ENCODE data around the gene SHH. TPM values are rescaled to one million over a fixed set of nuclear protein-coding genes. Genes with fewer than 3 reads are reported as not detected.

SHH gene
- total RNA-seq, 4 donors from 2014 or later, result 0.21 to 0.68 TPM; not detected in 2

DNA sequence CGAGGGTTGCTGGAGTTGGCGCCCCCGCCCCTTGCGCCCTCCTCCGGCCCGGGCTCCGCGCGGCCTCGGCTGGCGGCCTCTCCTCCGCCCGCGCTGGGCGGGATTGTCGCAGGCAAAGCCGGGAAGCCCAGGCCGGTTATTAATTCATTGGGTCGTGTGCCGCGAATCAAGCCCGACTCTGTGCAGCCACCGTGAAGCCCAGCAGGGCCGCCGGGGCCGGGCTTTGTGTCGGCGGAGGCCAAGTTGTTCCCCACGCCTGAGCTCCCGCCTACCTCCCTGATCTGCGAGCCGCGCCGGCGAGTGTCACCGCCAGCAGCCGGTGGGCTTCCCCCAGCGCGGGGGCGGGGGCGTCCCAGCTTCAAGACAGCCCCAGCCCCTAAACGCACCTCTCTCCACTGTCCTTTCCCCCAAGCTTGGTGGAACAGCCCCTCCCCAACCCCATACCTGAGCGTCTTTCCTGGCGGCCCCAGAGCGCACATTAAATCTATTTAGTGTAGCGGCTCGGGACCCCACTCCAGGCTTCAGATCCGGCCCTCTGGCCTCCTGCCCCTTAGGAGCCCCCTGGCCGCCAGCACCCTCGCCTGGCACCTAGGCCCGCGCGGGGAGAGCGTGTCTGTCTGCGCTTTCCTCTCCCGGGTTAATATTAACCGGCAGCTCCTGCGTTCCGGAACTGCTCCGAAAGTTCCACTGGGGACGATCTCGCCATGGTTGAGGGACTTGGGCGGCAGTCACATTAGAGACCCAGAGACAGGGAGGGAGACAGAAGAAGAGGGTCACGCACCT is 3.5 kb downstream of the SHH start:
- no peak for DNase-seq (ENCODE audit: low spot score in 2 of 2)
- 2% methylated on average over 23 of the region's 64 CpGs for WGBS
- no peak for TF ChIP-seq EP300 (IDR thresholded peaks at IDR 0.05)
- TF ChIP-seq, protein P1, sequence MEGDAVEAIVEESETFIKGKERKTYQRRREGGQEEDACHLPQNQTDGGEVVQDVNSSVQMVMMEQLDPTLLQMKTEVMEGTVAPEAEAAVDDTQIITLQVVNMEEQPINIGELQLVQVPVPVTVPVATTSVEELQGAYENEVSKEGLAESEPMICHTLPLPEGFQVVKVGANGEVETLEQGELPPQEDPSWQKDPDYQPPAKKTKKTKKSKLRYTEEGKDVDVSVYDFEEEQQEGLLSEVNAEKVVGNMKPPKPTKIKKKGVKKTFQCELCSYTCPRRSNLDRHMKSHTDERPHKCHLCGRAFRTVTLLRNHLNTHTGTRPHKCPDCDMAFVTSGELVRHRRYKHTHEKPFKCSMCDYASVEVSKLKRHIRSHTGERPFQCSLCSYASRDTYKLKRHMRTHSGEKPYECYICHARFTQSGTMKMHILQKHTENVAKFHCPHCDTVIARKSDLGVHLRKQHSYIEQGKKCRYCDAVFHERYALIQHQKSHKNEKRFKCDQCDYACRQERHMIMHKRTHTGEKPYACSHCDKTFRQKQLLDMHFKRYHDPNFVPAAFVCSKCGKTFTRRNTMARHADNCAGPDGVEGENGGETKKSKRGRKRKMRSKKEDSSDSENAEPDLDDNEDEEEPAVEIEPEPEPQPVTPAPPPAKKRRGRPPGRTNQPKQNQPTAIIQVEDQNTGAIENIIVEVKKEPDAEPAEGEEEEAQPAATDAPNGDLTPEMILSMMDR (IDR thresholded peaks at IDR 0.05), result no peak
- TF ChIP-seq POLR2A (IDR thresholded peaks at IDR 0.05), result no peak
- no peak for TF ChIP-seq POLR2AphosphoS5 (IDR thresholded peaks at IDR 0.05)
- Histone ChIP-seq H3K9me3 (no peaks in the 10 kb centered on the region), H3K36me3 (no peaks in the 10 kb centered on the region), H3K27ac (no peak overlapping the region), H3K4me1 (peaks cover 58% of the 10 kb centered on the region), H3K27me3 (peaks cover 100% of the 10 kb centered on the region), H3K4me3 (peak overlapping the region; percentile 13)

DNA sequence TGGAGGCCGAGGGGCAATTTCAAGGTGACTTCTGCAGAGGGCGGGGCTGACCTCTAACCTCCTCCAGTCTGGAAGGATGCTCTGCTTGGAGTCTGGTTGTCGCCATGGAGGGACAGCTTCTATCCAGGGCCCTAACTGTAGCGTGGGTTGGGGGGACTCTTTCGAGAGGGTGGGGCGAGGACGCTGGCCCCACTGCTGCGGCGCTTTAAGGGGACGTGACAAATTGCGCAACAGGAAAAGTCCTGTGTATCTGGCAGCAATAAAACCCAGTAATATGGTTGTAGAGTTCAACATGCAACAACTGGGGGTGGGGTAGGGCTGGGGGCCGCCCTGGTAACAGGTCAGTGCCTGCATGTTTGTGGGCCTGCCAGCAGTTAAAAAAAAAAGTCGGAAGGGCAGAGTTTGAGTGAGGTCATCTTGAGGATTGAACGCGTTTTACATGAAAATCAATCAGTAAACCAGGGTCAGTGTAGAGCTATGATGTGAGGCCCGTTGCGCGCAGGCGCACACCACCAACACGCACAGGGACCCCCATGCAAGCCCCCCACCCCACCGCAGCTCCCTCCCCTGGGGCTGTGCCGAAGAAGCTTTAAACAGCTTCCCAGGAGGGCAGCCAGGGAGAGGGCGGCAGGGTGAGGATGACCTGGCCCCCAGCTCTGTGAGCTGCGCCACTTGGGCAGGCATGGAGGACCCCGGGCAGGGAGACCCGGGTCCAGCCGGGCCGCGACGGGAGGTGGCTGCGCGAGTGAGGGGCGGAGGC is 4.3 kb downstream of the SHH start:
- TF ChIP-seq POLR2A (IDR thresholded peaks at IDR 0.05), result no peak
- TF ChIP-seq, protein P1 (IDR thresholded peaks at IDR 0.05), result no peak
- no peak for TF ChIP-seq POLR2AphosphoS5 (IDR thresholded peaks at IDR 0.05)
- TF ChIP-seq EP300 (IDR thresholded peaks at IDR 0.05), result no peak
- no peaks in the 10 kb centered on the region for H3K36me3 ChIP-seq
- H3K4me1 ChIP-seq, result peaks cover 65% of the 10 kb centered on the region
- no peak overlapping the region for H3K27ac ChIP-seq
- no peaks in the 10 kb centered on the region for H3K9me3 ChIP-seq
- DNase-seq (ENCODE audit: low spot score in 2 of 2), result no peak
- peak overlapping the region; percentile 13 for H3K4me3 ChIP-seq
- H3K27me3 ChIP-seq, result peaks cover 100% of the 10 kb centered on the region
- WGBS, result 8% methylated on average over 22 of the region's 33 CpGs

DNA sequence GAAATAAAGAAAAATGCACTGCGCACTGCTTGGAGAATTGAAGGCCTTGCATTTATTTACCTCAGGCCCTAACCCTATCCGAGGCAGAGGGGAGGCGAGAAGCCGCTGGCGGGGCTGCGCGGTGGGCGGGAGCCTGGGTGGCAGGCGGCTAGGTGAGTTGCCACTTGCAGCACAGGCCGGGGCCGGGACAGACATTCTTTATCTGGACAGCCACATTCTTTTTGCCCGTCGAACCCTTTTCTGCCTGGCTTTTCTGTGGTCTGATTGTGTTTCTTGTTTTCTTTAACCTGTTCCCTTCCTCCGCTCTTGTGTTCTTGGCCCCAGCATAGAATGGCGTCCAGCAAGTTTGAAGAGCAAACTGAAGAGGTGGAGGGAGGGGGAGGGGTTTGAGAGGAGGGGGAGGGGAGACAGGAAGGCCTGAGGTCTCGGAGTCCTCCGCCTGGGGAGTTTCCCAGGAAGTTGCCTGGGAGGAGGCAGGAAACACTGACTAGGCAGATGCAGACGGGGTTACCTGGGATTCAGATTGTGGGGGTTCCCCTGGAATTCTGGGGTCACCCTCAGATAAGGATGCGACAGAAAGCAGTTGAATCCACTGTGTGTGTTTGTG is 5.1 kb downstream of the SHH start:
- H3K36me3 ChIP-seq, result no peaks in the 10 kb centered on the region
- no peak for TF ChIP-seq EP300 (IDR thresholded peaks at IDR 0.05)
- no peak for TF ChIP-seq POLR2A (IDR thresholded peaks at IDR 0.05)
- TF ChIP-seq POLR2AphosphoS5 (IDR thresholded peaks at IDR 0.05), result no peak
- TF ChIP-seq, protein P1 (IDR thresholded peaks at IDR 0.05), result no peak
- DNase-seq (ENCODE audit: low spot score in 2 of 2), result no peak
- no peak overlapping the region for H3K4me3 ChIP-seq
- H3K27ac ChIP-seq, result no peak overlapping the region
- no peaks in the 10 kb centered on the region for H3K9me3 ChIP-seq
- WGBS, result 34% methylated on average over 19 of the region's 19 CpGs
- H3K27me3 ChIP-seq, result peaks cover 100% of the 10 kb centered on the region
- H3K4me1 ChIP-seq, result peaks cover 68% of the 10 kb centered on the region

DNA sequence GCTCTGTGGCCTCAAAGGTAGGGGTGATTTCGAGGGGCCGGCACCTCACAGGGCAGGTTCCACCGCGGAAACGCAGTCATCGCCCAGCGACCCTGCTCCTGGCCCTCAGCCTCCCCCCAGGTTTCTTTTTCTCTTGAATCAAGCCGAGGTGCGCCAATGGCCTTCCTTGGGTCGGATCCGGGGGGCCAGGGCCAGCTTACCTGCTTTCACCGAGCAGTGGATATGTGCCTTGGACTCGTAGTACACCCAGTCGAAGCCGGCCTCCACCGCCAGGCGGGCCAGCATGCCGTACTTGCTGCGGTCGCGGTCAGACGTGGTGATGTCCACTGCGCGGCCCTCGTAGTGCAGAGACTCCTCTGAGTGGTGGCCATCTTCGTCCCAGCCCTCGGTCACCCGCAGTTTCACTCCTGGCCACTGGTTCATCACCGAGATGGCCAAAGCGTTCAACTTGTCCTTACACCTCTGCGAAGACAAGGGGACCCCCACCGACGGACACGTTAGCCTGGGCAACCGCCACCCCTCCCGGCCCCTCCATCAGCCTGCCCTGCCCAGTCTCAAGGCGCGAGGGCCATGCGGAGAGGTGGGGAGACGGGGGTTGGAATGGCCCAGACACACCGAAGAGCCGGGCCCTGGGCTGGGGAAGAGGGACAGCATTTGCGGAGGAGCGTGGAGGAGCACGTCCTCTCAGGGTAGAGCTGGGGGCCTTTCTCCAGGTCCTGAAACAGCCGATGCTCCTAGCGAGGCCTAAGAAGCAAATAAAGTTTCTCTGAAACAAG is 6.0 kb downstream of the SHH start:
- Histone ChIP-seq H3K27ac (no peak overlapping the region), H3K27me3 (peaks cover 98% of the 10 kb centered on the region), H3K4me1 (peaks cover 63% of the 10 kb centered on the region), H3K9me3 (no peaks in the 10 kb centered on the region), H3K4me3 (peak overlapping the region; percentile 38), H3K36me3 (no peaks in the 10 kb centered on the region)
- 36% methylated on average over 28 of the region's 47 CpGs for WGBS
- TF ChIP-seq, protein P1 (IDR thresholded peaks at IDR 0.05), result no peak
- no peak for TF ChIP-seq POLR2AphosphoS5 (IDR thresholded peaks at IDR 0.05)
- no peak for DNase-seq (ENCODE audit: low spot score in 2 of 2)
